Transverse colon (tissue), 4 donors: Measurements from ENCODE around the gene FCHO2. TPM values are rescaled to one million over a fixed set of nuclear protein-coding genes. Genes with fewer than 3 reads are reported as not detected.
"Not testable (repeated sequence)": the region's sequence is repeated elsewhere in the genome, so short reads cannot be mapped to it uniquely, and the experiment has no call there.

ENCODE experiments used
- DNase-seq: peaks from one replicate; pipeline ENCODE4 v3.0.0-alpha.2; 2019
- H3K27ac ChIP-seq, 4 donors: fragments of 200-600 bp; sonication (generic); 2 replicates each; pipeline ENCODE4 v1.5.1; 2016 to 2018; ENCODE audit warnings: inconsistent platforms in 4 of 4
- H3K27me3 ChIP-seq: fragments of 200-600 bp; sonication (generic); 2 replicates; pipeline ENCODE4 v1.5.1; 2017; ENCODE audit warnings: inconsistent platforms
- H3K36me3 ChIP-seq, 4 donors: fragments of 200-600 bp; sonication (generic); 2 replicates each; pipeline ENCODE4 v1.5.1; 2017 to 2019; ENCODE audit warnings: inconsistent platforms in 4 of 4
- H3K4me1 ChIP-seq, 4 donors: fragments of 200-600 bp; sonication (generic); 2 replicates each; pipeline ENCODE4 v1.5.1; 2017 to 2020; ENCODE audit warnings: inconsistent platforms in 4 of 4
- H3K4me3 ChIP-seq, 4 donors: fragments of 200-600 bp; sonication (generic); 1 replicate in 1 of 4; 2 replicates in 3 of 4; pipeline versions ENCODE4 v1.5.1 to v1.6.1; 2017 to 2019; ENCODE audit warnings: inconsistent platforms in 4 of 4
- H3K9me3 ChIP-seq, 2 donors: fragments of 200-600 bp; sonication (generic); 2 replicates each; pipeline ENCODE4 v1.5.1; 2017 to 2019; ENCODE audit warnings: inconsistent platforms in 2 of 2
- EP300 ChIP-seq: sonication (generic); formaldehyde crosslinking; IDR thresholded peaks from one replicate; pipeline ENCODE4 v1.6.1; 2017; ENCODE audit warnings: antibody characterized with exemption, low read depth
- POLR2A ChIP-seq: fragments of 450-650 bp; IDR thresholded peaks from one replicate; pipeline ENCODE4 v1.6.1; 2016; ENCODE audit warnings: antibody characterized with exemption, mild to moderate bottlenecking, moderate library complexity
- POLR2AphosphoS5 ChIP-seq, 3 donors: sonication (generic); formaldehyde crosslinking; IDR thresholded peaks; one replicate each; pipeline ENCODE4 v1.6.1; 2016; ENCODE audit warnings: antibody characterized with exemption in 3 of 3
- WGBS, 2 donors: methylation state at CpG; one replicate each; pipeline ENCODE4 v1.1.5; 2018; ENCODE audit warnings: low coverage in 1 of 2; 5-methylcytosine and 5-hydroxymethylcytosine counted together
- in situ Hi-C, 4 donors: fragments of 200-750 bp; cut with MboI; loops; one replicate each; pipeline versions ENCODE4 v1.15.0 to v1.15.1; 2017; ENCODE audit warnings: low sequenced_read_pairs in 3 of 4, low pct_ligation_motif_present in 1 of 4, low pct_unique_long_range_greater_than_20kb in 1 of 4
- intact Hi-C: fragments of 100-400 bp; cut with DNase I; formaldehyde crosslinking; loops from one replicate; pipeline ENCODE4 v1.15.1; 2023; ENCODE audit warnings: low total_unique reads
- total RNA-seq, 4 donors: library from RNA; depleted of rRNA; stranded (reverse); fragments of >200 nt; gene quantifications; one replicate each; pipeline ENCODE4 v1.1.0, GENCODE V29; 2016
- TF ChIP-seq, protein P1 (sequence below), 5 experiments: fragments of 200-600 bp in 3 of 5; fragments of 450-650 bp in 2 of 5; sonication (generic) in 3 of 5; IDR thresholded peaks; 1 replicate in 2 of 5; 2 replicates in 3 of 5; pipeline ENCODE4 v1.5.1; 2016 to 2017; ENCODE audit warnings: antibody characterized with exemption in 5 of 5, inconsistent platforms in 3 of 5, mild to moderate bottlenecking in 2 of 5, moderate library complexity in 1 of 5

The FCHO2 gene
- total RNA-seq, 4 donors from 2014 or later, result 25.8 to 45.4 (median 29.2) TPM

DNA sequence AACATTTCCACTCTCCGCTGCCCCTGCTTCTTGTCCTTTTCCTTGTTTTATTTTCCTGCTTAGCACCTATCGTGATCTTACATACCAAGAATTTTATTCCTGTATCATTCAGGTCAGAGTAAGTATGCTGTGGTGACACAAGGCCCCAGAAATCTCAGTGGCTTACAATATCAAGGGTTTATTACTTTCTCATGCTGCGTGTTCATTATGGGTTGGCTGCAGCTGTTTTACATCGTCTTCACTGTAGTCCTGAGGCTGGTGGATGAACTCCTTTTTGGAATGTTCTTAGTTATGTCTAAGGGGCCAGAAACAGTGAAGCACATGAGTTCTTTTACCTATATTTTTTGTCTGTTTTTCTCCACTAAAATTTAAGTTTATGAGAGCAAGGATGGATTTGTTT is 51.2 kb downstream of the FCHO2 start:
- H3K4me1 ChIP-seq, result no peaks in the 10 kb centered on the region
- no peaks in the 10 kb centered on the region for H3K27me3 ChIP-seq
- intact Hi-C loops, result no loop called here
- no peak for DNase-seq
- in situ Hi-C loops, result no loop called here
- H3K4me3 ChIP-seq, result no peak overlapping the region
- 90 to 91% methylated on average over 3 to 4 of the region's 4 CpGs for WGBS, 2 donors
- H3K36me3 ChIP-seq, result peaks cover 0 to 15% (median 0%) of the 10 kb centered on the region in 4 donors
- no peak for TF ChIP-seq EP300
- TF ChIP-seq POLR2AphosphoS5 (IDR thresholded peaks at IDR 0.05), result no peak
- TF ChIP-seq, protein P1, sequence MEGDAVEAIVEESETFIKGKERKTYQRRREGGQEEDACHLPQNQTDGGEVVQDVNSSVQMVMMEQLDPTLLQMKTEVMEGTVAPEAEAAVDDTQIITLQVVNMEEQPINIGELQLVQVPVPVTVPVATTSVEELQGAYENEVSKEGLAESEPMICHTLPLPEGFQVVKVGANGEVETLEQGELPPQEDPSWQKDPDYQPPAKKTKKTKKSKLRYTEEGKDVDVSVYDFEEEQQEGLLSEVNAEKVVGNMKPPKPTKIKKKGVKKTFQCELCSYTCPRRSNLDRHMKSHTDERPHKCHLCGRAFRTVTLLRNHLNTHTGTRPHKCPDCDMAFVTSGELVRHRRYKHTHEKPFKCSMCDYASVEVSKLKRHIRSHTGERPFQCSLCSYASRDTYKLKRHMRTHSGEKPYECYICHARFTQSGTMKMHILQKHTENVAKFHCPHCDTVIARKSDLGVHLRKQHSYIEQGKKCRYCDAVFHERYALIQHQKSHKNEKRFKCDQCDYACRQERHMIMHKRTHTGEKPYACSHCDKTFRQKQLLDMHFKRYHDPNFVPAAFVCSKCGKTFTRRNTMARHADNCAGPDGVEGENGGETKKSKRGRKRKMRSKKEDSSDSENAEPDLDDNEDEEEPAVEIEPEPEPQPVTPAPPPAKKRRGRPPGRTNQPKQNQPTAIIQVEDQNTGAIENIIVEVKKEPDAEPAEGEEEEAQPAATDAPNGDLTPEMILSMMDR (IDR thresholded peaks at IDR 0.05), result no peak
- no peak for TF ChIP-seq POLR2A
- no peaks in the 10 kb centered on the region for H3K9me3 ChIP-seq
- no peak overlapping the region for H3K27ac ChIP-seq

GRCh38 chr5:73008831-73009230 is 53.0 kb downstream of the FCHO2 start:
- no peaks in the 10 kb centered on the region for H3K27me3 ChIP-seq
- in situ Hi-C loops, result no loop called here
- no peak for TF ChIP-seq POLR2A
- no peak for TF ChIP-seq POLR2AphosphoS5 (IDR thresholded peaks at IDR 0.05)
- TF ChIP-seq, protein P1 (IDR thresholded peaks at IDR 0.05), result no peak
- TF ChIP-seq EP300, result no peak
- H3K4me3 ChIP-seq, result no peak overlapping the region
- intact Hi-C loops, result no loop called here
- H3K27ac ChIP-seq, result no peak overlapping the region
- DNase-seq, result no peak
- H3K9me3 ChIP-seq, result no peaks in the 10 kb centered on the region
- H3K4me1 ChIP-seq, result no peaks in the 10 kb centered on the region
- H3K36me3 ChIP-seq, result peaks cover 0 to 15% (median 0%) of the 10 kb centered on the region in 4 donors
- WGBS, 2 donors, result 92 to 100% methylated on average over 1 of the region's 1 CpG

DNA sequence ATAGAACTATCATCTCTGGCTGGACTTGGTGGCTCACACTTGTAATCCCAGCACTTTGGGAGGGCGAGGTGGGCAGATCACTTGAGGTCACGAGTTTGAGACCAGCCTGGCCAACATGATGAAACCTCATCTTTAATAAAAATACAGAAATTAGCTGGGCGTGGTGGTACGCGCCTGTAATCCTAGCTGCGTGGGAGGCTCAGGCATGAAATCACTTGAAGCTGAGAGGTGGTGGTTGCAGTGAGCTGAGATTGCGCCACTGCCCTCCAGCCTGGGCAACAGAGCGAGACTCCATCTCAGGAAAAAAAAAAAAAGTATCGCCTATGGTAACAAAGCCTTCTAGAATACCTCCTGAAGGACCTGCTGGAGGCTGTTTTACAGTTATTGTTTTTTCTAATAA is 55.8 kb downstream of the FCHO2 start:
- in situ Hi-C loops, DNase-seq, H3K9me3 ChIP-seq, H3K4me3 ChIP-seq, H3K4me1 ChIP-seq, H3K27ac ChIP-seq, intact Hi-C loops, H3K27me3 ChIP-seq: not testable (repeated sequence)
- H3K36me3 ChIP-seq, result peaks cover 0 to 14% (median 5%) of the 10 kb centered on the region in 4 donors
- WGBS, 2 donors, result 94 to 95% methylated on average over 3 to 9 of the region's 9 CpGs

GRCh38 chr5:73018892-73019291 is 63.1 kb downstream of the FCHO2 start:
- 86 to 100% methylated on average over 2 of the region's 2 CpGs for WGBS, 2 donors
- DNase-seq, result no peak
- no peak for TF ChIP-seq POLR2A
- no peak for TF ChIP-seq EP300
- TF ChIP-seq, protein P1 (IDR thresholded peaks at IDR 0.05), result no peak
- TF ChIP-seq POLR2AphosphoS5 (IDR thresholded peaks at IDR 0.05), result no peak
- intact Hi-C loops, result no loop called here
- H3K36me3 ChIP-seq, result peaks cover 0 to 26% (median 0%) of the 10 kb centered on the region in 4 donors
- H3K27me3 ChIP-seq, result no peaks in the 10 kb centered on the region
- no peaks in the 10 kb centered on the region for H3K4me1 ChIP-seq
- H3K4me3 ChIP-seq, result no peak overlapping the region
- no peaks in the 10 kb centered on the region for H3K9me3 ChIP-seq
- no peak overlapping the region for H3K27ac ChIP-seq
- in situ Hi-C loops, result no loop called here

GRCh38 chr5:73019766-73020165 is 63.9 kb downstream of the FCHO2 start:
- WGBS, 2 donors, result 46 to 60% methylated on average over 2 of the region's 2 CpGs
- no peak for TF ChIP-seq EP300
- TF ChIP-seq POLR2A, result no peak
- no peak for DNase-seq
- Histone ChIP-seq H3K36me3 (peaks cover 0 to 26% (median 0%) of the 10 kb centered on the region in 4 donors), H3K4me1 (no peaks in the 10 kb centered on the region), H3K27ac (no peak overlapping the region), H3K4me3 (no peak overlapping the region), H3K9me3 (no peaks in the 10 kb centered on the region), H3K27me3 (no peaks in the 10 kb centered on the region)
- intact Hi-C loops, result no loop called here
- in situ Hi-C loops, result no loop called here
